GM12872 (cell line): ENCODE measurements around the gene APLF.

Experiments
- TF ChIP-seq, protein P1 (sequence below): IDR thresholded peaks from 3 replicates; pipeline ENCODE4 v1.5.1; 2011; ENCODE audit warnings: low read depth, mild to moderate bottlenecking, low read length, moderate library complexity; ENCODE audit not compliant: insufficient read depth

APLF gene

DNA sequence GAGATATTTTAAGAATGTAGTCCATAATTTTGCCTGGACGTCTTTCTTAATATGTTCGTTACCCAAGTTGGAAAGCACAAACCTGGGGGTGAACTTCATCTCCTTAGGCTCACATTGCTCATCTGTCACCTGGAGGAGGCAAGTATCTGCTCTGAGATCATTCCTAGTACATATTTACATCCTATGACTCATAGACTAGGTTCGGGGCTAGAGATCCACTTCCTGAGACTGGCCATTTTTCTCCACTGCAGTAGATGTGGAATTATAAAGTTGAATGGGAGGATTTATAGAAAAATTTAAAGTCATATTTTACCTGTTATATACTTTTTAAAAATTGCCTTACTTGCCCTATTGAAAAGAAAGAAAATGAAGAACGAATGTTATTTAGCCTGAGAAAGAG lies 98.5 kb downstream of the APLF start:
- TF ChIP-seq, protein P1, sequence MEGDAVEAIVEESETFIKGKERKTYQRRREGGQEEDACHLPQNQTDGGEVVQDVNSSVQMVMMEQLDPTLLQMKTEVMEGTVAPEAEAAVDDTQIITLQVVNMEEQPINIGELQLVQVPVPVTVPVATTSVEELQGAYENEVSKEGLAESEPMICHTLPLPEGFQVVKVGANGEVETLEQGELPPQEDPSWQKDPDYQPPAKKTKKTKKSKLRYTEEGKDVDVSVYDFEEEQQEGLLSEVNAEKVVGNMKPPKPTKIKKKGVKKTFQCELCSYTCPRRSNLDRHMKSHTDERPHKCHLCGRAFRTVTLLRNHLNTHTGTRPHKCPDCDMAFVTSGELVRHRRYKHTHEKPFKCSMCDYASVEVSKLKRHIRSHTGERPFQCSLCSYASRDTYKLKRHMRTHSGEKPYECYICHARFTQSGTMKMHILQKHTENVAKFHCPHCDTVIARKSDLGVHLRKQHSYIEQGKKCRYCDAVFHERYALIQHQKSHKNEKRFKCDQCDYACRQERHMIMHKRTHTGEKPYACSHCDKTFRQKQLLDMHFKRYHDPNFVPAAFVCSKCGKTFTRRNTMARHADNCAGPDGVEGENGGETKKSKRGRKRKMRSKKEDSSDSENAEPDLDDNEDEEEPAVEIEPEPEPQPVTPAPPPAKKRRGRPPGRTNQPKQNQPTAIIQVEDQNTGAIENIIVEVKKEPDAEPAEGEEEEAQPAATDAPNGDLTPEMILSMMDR = no peak

DNA sequence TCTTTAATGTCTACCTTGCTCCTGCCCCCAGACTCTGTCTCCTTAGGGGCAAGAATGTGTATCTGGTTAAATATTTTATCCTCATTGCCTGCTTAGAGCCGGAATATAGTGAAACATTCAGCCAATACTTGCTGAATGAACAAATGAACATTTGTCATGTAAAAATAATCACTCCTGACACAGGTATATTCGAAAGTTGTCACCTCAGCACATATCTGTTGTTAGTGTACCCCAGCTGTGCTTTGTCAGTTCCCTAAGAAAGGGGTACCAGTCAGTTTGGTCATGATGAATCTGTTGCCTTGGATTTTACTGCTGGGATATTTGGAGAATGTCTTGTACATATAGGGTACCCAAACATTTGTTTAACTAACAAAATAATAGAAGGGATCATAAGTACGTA lies 99.0 kb downstream of the APLF start:
- TF ChIP-seq, protein P1 = no peak

DNA sequence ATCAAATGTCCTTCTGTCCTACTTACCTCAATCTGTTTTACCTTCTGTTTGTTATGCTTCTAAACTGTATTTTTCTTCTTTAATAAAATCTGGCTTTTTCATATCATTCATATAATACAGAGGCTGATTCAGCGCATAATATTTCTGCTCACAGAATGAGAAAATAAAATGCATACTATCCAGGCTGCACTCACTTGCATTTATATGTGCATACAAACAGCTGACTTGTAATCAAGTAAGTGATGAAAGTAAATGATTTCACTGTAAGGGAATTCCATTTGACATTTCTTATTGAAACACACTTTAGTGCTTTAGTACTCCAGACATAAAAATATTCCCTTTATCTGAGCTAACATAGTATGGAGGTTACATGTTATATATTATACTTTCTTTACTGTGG lies 100.7 kb downstream of the APLF start:
- TF ChIP-seq, protein P1 = no peak

DNA sequence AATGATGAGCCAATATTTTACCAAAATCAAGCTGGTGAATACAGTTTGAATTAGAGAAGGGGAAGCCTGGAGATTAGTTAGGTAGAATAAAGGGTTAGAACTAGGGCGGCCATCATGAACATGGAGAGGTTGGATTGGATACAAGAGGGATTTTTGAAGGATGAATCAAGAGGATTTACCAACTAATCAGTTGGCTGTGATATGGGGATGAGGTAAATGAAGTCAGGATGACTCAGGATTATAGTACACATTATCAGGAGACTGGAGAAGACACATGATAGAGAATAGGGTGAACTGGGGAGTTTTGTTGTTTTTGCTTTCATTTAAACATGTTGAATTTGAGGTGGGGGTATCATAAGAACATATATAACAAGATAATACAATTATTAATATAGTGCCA lies 102.2 kb downstream of the APLF start:
- TF ChIP-seq, protein P1 = no peak

DNA sequence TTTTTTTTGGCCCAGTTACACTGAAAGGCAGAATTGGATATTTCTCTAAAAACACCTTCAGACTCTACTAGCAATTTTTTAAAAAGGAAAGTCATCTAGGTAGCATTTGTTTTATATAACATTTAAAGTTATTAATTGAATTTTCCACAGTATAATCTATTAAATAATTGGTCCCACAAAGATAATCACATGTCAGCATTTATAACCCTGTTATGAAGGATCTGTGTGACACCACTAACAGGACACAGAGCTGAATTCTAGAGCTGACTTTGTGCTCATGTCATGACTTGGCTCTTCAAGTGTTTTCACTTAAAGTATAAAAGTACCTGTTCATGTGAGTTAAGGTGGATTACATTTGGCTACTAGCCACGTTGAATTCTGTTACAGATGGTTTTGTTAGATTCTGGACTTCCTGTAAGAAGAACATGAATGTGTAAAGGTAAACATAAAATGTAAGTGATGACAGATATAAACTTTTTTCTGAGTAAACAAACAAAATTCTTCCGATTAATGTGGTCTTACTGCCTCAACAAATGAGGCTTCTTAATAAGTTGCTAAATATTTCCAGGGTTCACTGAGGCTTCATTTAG lies 106.9 kb downstream of the APLF start:
- TF ChIP-seq, protein P1 = no peak

DNA sequence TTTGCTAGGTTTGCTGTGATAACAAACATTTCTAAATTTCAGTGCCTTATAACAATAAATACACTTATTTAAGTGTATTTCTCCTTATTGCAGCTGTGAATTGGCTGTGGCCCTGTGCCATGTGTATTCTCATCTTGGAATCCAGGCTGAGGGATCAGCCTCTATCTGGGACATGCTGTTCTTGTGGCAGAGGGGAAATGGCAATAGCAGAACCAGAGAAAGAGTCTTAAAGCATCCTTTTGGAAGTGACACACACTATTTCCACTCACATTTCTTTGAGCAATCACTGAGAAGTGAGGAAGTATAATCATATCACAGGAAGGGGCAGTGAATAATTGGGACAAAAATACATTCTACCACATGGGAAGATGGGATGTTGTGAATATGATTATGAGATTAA lies 109.8 kb downstream of the APLF start:
- TF ChIP-seq, protein P1 = no peak

DNA sequence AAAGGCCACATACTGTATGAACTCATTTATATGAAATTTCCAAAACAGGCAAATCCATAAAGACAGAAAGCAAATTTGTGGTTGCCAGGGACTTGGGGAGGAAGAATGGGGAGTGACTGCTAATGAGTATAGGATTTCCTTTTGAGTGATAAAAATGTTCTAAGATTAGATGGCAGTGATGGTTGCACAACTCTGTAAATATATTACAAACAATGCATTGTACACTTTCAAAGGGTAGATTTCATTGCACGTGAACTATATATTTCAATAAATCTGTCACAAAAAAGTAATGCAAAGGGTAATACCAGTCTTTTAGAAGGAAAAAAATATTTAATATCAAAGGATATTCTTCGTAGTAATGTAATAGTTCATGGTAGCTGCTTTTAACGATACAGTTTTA lies 112.3 kb downstream of the APLF start:
- TF ChIP-seq, protein P1 = no peak
